DMS 273 (cell line): ENCODE results near the gene TAF13.
A peak's percentile ranks its signal among the peaks of the same experiment; 100 is the strongest.
"Not testable (repeated sequence)": the region's sequence is repeated elsewhere in the genome, so short reads cannot be mapped to it uniquely, and the experiment has no call there.

Experiments
- DNase-seq: peaks from one replicate; lab custom pipeline; 2025; ENCODE audit not compliant: unreplicated experiment; lab: John Stamatoyannopoulos, UW

TAF13 gene

DNA sequence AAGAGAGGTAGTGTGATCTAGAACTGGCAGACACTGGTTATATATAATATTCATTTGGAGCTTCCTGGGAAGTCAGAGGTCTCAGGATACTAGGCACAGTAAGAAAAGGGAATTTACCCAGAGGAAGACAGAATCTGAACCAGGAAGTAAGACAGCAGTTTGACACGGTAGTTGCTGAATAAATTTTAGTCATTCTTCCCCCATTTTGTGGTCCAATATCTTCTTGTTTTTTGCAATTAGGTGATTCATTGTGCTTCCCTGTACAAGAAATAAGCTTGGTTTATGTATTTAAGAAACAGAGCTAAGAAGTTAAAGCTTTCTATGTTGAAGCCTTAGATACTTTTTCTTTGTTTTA lies 16.0 kb upstream of the TAF13 start:
- DNase-seq, result no peak

- DNase-seq, result peak; percentile 69
These were observed 15.5 kb upstream of the TAF13 start for GRCh38 chr1:109091078-109091838.

- peak; percentile 97 for DNase-seq
These were observed 14.6 kb upstream of the TAF13 start, which contains the start of gene TMEM167B for GRCh38 chr1:109090196-109091077. Gene TMEM167B, plus strand, starts transcription at chr1:109090764. Its CDS starts 109 bp downstream, at chr1:109090873.

DNA sequence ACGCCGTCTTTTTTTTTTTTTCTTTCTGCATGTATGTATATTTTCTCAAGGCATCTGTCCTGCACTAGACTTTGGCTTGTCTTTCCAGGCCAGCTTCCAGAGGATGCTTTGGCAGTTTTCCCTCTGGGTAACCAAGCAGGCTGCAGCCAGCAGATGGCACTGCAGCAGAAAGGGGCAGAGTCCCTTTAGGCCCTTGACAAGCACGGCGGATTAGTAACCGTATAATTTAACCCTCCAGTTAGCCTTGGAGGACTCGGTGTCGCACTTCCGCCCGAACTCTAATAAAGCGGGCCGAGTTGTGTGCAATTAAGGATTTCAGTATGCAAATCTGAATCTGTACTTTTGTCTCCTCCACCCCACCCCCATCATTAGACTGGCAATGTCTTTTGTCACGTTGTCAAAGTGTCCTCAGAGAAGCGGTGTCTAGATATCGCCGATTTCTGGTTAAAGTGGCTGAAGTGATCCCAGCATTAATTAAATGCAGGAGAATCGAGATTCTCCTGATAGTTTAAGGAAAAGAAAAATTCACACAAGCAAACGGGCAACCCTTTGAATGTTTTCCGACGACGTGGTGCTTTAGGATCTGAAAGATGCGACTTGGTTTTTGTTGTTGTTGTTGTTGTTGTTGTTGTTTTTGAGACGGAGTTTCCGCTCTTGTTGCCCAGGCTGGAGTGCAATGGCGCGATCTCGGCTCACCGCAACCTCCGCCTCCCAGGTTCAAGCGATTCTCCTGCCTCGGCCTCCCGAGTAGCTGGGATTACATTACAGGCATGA lies 13.6 kb upstream of the TAF13 start:
- peak; percentile 88 for DNase-seq

DNA sequence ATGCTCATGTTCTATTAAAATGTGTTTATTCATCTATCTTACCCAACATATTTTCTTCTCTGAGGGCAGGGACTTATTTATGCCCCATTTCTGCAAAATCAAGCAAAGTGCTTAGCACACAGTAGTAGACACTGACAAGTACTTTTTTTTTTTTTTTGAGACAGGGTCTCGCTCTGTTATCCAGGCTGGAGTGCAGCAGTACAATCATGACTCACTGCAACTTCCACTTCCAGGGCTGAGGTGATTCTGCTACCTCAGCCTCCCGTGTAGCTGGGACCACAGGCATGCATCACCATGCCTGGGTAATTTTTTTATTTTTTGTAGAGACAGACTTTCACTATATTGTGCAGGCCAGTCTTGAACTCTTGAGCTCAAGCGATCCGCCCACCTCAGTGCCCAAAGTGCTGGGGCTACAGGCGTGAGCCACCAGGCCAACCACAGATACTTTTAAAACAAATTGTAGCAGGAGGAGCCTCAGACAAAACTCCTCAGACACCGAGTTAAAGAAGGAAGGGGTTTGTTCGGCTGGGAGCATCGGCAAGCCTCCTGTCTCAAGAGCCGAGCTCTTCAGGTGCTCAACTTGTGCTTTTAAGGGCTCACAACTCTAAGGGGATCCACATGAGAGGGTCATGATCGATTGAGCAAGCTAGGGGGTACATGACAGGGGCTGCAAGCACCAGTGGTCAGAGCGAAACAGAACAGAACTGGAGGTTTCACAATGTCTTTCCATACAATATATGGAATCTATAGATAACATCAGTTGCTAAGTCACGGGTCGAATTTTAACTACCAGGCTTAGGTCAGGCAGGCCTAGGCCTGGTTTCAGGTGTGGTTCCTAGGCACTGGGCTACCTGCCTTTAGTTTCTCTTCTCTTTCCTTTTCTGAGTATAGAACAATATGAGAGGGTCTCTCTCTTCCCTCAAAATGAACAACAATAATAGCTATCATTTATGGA lies 9.0 kb upstream of the TAF13 start:
- DNase-seq, result no peak

DNA sequence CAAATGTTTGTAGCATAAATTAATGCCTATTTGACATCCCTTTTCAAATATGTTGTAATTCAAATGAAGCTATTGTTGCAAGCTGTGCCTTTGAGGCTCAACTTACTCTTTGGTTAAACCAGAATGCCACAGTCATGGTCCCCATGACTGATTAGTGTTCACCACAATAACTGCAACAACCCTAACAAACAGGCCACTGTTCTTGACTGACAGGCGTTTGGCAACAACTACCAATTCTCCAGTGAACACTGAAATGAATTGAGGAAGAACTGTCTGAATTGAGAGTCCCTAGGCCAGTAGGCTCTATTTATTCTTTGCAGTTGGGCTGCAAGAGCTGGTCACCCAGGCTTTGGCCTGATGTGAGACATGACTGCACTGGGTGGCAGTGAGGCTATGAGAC lies 8.1 kb upstream of the TAF13 start:
- no peak for DNase-seq

GRCh38 chr1:109083501-109083900 lies 7.7 kb upstream of the TAF13 start:
- DNase-seq, result no peak

GRCh38 chr1:109080441-109081082 lies 4.8 kb upstream of the TAF13 start:
- DNase-seq, result no peak

GRCh38 chr1:109079240-109079622 lies 3.4 kb upstream of the TAF13 start:
- no peak for DNase-seq

DNA sequence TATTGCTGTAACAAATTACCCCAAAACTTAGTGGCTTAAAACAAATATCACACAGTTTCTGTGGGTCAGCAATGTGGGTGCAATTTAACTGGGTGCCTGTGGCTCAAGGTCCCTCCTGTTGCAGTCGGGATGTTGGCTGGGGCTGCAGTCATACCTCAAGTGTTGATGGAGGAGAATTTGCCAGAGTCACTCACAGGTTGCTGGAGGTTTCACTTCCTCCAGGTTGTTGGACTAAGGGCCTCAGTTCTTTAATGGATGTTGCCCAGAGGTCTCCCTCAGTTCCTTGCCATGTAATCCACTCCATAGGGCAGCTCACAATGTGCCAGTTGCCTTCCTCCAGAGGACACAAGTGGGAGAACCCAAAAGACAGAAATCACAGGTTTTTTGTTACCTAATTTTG lies 2.5 kb upstream of the TAF13 start:
- no peak for DNase-seq

DNA sequence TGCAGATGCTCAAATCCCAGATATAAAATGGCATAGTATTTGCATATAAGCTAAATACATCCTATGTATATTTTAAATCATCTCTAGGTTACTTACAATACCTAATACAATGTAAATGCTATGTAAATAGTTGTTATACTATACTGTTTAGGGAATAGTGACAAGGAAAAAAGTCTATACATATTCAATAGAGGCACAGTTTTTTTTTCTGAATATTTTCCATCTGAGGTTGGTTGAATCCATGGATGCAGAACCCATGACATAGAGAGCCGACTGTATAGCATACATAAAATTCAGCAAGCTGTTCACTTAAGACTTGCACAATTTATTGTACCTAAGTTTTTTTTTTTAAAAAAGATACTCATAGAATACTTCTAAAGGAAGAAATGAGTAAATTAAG lies 6.5 kb downstream of the TAF13 start:
- DNase-seq, result no peak

DNA sequence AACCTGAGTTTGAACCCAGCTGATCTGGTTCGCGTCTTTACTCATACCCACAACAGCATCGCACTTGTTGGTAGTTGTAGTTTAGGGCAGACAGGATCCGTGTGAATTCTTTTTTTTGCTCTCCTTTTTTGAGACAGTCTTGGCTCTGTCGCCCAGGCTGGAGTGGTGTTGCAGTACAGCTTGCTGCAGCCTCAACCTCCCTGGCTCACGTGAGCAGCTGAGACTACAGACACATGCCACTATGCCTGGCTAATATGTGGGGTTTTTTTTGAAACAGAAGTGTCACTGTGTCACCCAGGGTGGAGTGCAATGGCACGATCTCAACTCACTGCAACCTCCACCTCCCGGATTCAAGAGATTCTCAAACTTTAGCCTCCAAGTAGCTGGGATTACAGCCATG lies 7.9 kb downstream of the TAF13 start:
- no peak for DNase-seq

DNA sequence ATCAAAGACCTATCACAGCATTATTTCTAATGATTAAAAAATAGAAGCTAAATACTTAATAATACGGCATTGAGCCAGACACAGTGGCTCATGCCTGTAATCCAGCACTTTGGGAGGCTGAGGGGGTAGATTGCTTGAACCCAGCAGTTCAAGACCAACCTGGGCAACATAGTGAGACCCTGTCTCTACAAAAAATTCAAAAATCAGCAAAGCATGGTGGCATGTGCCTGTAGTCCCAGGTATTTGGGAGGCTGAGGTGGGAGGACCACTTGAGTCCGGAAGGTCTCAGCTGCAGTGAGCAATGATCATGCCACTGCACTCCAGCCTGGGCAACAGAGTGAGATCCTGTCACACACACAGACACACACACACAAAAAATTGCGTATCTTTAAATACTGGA lies 10.7 kb downstream of the TAF13 start:
- no peak for DNase-seq

DNA sequence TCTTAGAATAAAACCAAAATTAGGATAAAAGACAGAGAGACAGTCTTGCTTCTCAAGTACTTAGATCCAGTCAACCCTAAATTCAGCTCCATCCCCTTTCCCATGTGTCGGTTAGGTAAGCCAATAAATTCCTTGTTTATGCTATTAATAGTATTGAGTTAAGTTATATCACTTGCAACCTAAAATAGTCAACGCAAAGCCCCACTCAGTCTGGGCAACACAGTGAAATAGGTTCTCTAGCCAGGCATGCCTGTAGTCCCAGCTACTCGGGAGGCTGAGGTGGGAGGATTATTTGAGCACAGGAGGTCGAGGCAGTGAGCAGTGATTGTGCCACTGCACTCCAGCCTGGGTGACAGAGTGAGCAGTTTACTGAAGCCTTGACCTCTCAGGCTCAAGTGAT lies 14.6 kb downstream of the TAF13 start:
- DNase-seq, result no peak

- no peak for DNase-seq
These were observed 15.1 kb downstream of the TAF13 start for GRCh38 chr1:109060707-109061106.

DNA sequence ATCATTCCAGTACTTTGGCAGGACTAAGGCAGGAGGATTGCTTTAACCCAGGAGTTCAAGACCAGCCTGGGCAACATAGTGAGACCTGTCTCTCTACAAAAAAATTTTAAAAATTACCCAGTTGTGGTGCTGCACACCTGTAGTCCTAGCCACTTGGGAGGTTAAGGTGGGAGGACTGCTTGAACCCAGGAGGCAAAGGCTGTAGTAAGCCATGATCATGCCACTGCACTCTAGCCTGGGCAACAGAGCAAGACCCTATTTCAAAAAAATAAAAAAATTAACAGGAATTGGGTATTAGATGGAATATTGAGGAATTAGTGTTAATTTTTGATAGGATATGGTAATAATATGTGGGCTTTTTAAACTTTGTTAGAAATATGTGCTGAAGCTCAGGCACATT lies 16.8 kb downstream of the TAF13 start:
- no peak for DNase-seq

DNA sequence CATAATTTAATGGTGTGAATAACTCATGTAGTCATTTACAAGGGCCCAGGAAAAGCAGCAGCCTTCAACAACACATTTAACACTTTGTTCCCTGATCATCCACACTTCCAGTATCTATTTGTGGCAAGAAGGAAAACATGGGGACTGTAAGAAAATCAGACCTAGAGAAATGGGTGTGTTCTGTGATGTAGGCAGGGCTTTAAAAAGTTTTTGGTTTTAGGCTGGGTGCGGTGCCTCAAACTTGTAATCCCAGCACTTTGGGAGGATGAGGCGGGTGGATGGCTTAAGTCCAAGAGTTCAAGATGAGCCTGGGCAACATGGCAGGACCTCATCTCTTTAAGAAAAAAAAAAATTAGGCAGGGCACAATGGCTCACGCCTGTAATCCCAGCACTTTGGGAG lies 19.7 kb downstream of the TAF13 start:
- DNase-seq, result no peak

GRCh38 chr1:109052145-109052544 lies 23.7 kb downstream of the TAF13 start:
- DNase-seq, result not testable (repeated sequence)

GRCh38 chr1:109050228-109050995 lies 25.4 kb downstream of the TAF13 start:
- no peak for DNase-seq
